PC-9 (cell line): ENCODE results near the gene TMEM30A. TPM values are rescaled to one million over a fixed set of nuclear protein-coding genes. Genes with fewer than 3 reads are reported as not detected.
A peak's percentile ranks its signal among the peaks of the same experiment; 100 is the strongest.

ENCODE experiments used
- BruUV-seq: library from RNA; stranded (reverse); fragments of 400-500 nt; replicated peaks from 2 replicates; lab custom pipeline; 2021; lab: Mats Ljungman, UMichigan
- CTCF ChIA-PET: fragments of 300-600 bp; sonication (Branson Sonifier 250); formaldehyde crosslinking; loops from one replicate; lab custom pipeline; 2022; ENCODE audit warnings: antibody characterized with exemption; lab: Charles Lee
- POLR2A ChIA-PET: fragments of 300-600 bp; sonication (Branson Sonifier 250); formaldehyde crosslinking; loops from one replicate; lab custom pipeline; 2022; ENCODE audit warnings: antibody characterized with exemption; ENCODE audit not compliant: unreplicated experiment; lab: Charles Lee
- DNase-seq, 2 experiments: peaks; one replicate each; pipeline versions ENCODE4 v3.0.0 to v3.0.0-alpha.2; 2015 to 2022; ENCODE audit warnings: mixed read lengths in 1 of 2
- H2AFZ ChIP-seq: fragments of 200-600 bp; sonication (generic); 2 replicates; pipeline ENCODE4 v1.8.1; 2017; ENCODE audit warnings: antibody characterized with exemption
- H3F3A ChIP-seq: fragments of 200-600 bp; sonication (generic); 2 replicates; pipeline ENCODE4 v1.8.1; 2017; ENCODE audit warnings: antibody characterized with exemption, mild to moderate bottlenecking, low read depth; ENCODE audit not compliant: insufficient read depth
- H3K27ac ChIP-seq: fragments of 200-600 bp; sonication (generic); 2 replicates; pipeline ENCODE4 v1.6.1; 2016; ENCODE audit warnings: mixed run types
- H3K27me3 ChIP-seq: fragments of 200-600 bp; sonication (generic); 2 replicates; pipeline ENCODE4 v1.6.1; 2016; ENCODE audit warnings: low read depth, mixed run types; ENCODE audit not compliant: insufficient read depth
- H3K36me3 ChIP-seq: fragments of 200-600 bp; sonication (generic); 2 replicates; pipeline ENCODE4 v1.6.1; 2016; ENCODE audit warnings: low read depth, mixed run types
- H3K4me1 ChIP-seq: fragments of 200-600 bp; sonication (generic); replicated peaks from 2 replicates; pipeline ENCODE4 v1.6.1; 2016; ENCODE audit warnings: mixed run types; ENCODE audit not compliant: insufficient read depth
- H3K4me2 ChIP-seq: fragments of 200-600 bp; sonication (generic); 2 replicates; pipeline ENCODE4 v1.6.1; 2017; ENCODE audit warnings: mixed run types
- H3K4me3 ChIP-seq: fragments of 200-600 bp; sonication (generic); 2 replicates; pipeline ENCODE4 v1.6.1; 2016; ENCODE audit warnings: mixed run types
- H3K79me2 ChIP-seq: fragments of 200-600 bp; sonication (generic); 2 replicates; pipeline ENCODE4 v1.6.1; 2017; ENCODE audit warnings: low read depth, mixed run types
- H3K9me2 ChIP-seq: fragments of 200-600 bp; sonication (generic); 2 replicates; pipeline ENCODE4 v1.8.1; 2017; ENCODE audit warnings: mild to moderate bottlenecking; ENCODE audit not compliant: insufficient read depth
- H3K9me3 ChIP-seq: fragments of 200-600 bp; sonication (generic); 2 replicates; pipeline ENCODE4 v1.8.1; 2016; ENCODE audit warnings: low read depth; ENCODE audit not compliant: insufficient read depth
- H4K20me1 ChIP-seq: fragments of 200-600 bp; sonication (generic); 2 replicates; pipeline ENCODE4 v1.8.1; 2017; ENCODE audit not compliant: insufficient read depth
- EZH2 ChIP-seq: fragments of 200-600 bp; sonication (generic); IDR thresholded peaks from 2 replicates; pipeline ENCODE4 v1.8.0; 2017; ENCODE audit warnings: antibody characterized with exemption, low read depth
- intact Hi-C: fragments of 100-400 bp; cut with micrococcal nuclease; formaldehyde crosslinking; loops from one replicate; pipeline ENCODE4 v1.10.0; 2022; ENCODE audit not compliant: unreplicated experiment
- total RNA-seq: library from RNA; stranded (reverse); gene quantifications from 2 replicates; pipeline ENCODE4 v1.2.3, GENCODE V29; 2021
- TF ChIP-seq, protein P1 (sequence below): fragments of 200-600 bp; sonication (generic); conservative IDR thresholded peaks from 2 replicates; pipeline ENCODE4 v1.6.1; 2017; ENCODE audit warnings: mixed run types, antibody characterized with exemption, mild to moderate bottlenecking, moderate library complexity

The TMEM30A gene
- total RNA-seq, 1 experiment from 2014 or later, result 122 TPM

DNA sequence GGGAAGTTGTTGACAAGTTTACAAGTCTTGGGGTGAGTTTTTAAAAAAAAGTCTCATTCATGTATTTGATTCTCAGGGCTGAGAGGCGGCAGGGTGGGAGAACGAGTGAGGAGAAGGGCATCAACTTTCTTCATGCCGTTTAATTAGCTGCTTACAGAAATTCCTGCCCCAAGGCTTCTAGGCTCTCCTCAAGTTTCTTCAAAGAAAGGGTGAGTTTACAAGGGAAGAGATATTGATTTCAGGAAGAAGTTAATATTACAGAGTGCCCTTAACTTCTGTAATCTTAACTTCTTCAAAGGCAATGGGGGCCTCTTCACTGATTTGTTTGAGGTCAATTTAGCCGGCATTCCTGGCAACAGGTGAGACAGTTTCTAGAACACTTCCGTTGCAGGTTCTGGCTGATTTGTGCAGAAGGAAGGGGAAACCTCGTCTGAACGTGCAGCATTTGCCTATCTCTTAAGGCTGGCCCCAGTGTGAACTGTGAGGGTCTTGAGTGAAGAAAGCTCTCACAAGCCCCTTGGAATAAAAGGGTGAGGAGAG, 75.3 kb downstream of the TMEM30A start:
- H3K9me3 ChIP-seq, result no peaks in the 10 kb centered on the region
- ChIA-PET POLR2A (no interaction called here), CTCF (interaction anchor here (0.5 to 1.6 kb wide), 21 partner anchors 11 to 1627 kb away, joined by 3 to 19 read pairs (median 3); no protein-coding TSS in a partner anchor)
- BruUV-seq, result no TSS peak
- DNase-seq, result no peak
- peaks cover 8% of the 10 kb centered on the region; the same call in 1 of the 2 replicates for H3F3A ChIP-seq
- H4K20me1 ChIP-seq, result no peaks in the 10 kb centered on the region
- no peaks in the 10 kb centered on the region for H3K79me2 ChIP-seq
- H3K9me2 ChIP-seq, result no peaks in the 10 kb centered on the region
- no peak overlapping the region for H2AFZ ChIP-seq
- H3K4me3 ChIP-seq, result no peak overlapping the region
- peaks cover 23% of the 10 kb centered on the region; the same call in 1 of the 2 replicates for H3K4me1 ChIP-seq
- no peaks in the 10 kb centered on the region for H3K36me3 ChIP-seq
- 0 out of 2 replicates have a peak, but pooled peaks cover 4% of the 10 kb centered on the region for H3K27me3 ChIP-seq
- no peak for TF ChIP-seq EZH2
- TF ChIP-seq, protein P1, sequence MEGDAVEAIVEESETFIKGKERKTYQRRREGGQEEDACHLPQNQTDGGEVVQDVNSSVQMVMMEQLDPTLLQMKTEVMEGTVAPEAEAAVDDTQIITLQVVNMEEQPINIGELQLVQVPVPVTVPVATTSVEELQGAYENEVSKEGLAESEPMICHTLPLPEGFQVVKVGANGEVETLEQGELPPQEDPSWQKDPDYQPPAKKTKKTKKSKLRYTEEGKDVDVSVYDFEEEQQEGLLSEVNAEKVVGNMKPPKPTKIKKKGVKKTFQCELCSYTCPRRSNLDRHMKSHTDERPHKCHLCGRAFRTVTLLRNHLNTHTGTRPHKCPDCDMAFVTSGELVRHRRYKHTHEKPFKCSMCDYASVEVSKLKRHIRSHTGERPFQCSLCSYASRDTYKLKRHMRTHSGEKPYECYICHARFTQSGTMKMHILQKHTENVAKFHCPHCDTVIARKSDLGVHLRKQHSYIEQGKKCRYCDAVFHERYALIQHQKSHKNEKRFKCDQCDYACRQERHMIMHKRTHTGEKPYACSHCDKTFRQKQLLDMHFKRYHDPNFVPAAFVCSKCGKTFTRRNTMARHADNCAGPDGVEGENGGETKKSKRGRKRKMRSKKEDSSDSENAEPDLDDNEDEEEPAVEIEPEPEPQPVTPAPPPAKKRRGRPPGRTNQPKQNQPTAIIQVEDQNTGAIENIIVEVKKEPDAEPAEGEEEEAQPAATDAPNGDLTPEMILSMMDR, result no peak
- H3K27ac ChIP-seq, result no peak overlapping the region
- peak overlapping the region; percentile 49 for H3K4me2 ChIP-seq
- intact Hi-C loops, result loop anchor here (1.0 to 10.0 kb wide), 12 partner anchors 107 to 1534 kb away; no protein-coding TSS in a partner anchor

DNA sequence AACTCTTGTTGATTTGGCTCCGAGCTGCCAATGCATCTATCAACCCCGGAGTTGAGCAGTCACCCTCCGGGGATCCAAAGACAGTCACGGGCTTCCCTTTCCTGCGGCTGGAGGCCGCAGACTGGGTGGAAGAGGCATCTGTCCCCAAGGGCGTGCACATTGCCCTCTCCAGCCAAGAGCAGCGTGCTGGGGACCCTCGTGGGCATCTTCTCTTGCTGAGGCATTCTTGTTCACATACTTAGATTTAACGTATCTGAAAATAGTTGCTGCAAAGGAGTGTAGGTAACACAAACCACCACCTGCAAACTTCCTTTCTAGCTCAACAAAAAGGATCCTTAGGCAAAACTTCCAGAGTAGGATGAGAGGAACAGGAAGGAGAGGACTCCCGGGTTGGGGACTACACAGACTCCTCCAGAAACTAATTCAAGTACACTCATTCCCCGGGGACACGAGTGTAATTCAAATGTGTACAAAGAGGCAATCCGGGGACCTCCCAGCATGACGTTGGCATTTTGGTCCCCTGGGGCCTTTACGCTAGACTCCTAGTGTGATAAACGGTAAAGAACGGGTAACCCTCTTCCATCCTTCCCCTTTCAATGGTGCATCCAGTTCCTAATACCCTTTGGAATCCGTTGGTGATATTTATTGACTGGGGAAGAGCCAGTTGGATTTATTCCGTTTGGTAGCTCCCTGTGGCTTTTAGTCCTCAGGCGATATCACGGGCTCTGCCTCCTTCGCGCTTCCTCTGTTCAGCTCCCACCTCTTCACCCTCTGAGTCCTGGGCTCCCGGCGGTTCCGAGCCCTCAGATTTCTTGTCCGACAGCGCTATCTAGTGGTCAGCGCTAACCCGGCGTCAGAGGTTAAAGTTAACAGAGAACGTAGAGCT, 76.1 kb downstream of the TMEM30A start:
- DNase-seq, result peak; percentile 63 to 83
- no peaks in the 10 kb centered on the region for H3K9me2 ChIP-seq
- H4K20me1 ChIP-seq, result no peaks in the 10 kb centered on the region
- H2AFZ ChIP-seq, result no peak overlapping the region
- no peaks in the 10 kb centered on the region for H3K36me3 ChIP-seq
- H3K79me2 ChIP-seq, result no peaks in the 10 kb centered on the region
- BruUV-seq, result no TSS peak
- CTCF ChIA-PET, result interaction anchor here (0.5 to 1.6 kb wide), 22 partner anchors 12 to 1627 kb away, joined by 3 to 19 read pairs (median 3); no protein-coding TSS in a partner anchor
- peak overlapping the region; percentile 49 for H3K4me2 ChIP-seq
- H3K4me1 ChIP-seq, result peaks cover 28% of the 10 kb centered on the region; the same call in 1 of the 2 replicates
- 0 out of 2 replicates have a peak, but pooled peaks cover 4% of the 10 kb centered on the region for H3K27me3 ChIP-seq
- H3K27ac ChIP-seq, result no peak overlapping the region
- intact Hi-C loops, result loop anchor here (1.0 to 10.0 kb wide), 12 partner anchors 106 to 1534 kb away; no protein-coding TSS in a partner anchor
- POLR2A ChIA-PET, result no interaction called here
- no peak overlapping the region for H3K4me3 ChIP-seq
- TF ChIP-seq, protein P1, result peak; percentile 88
- no peak for TF ChIP-seq EZH2
- no peaks in the 10 kb centered on the region for H3K9me3 ChIP-seq
- peaks cover 8% of the 10 kb centered on the region; the same call in 1 of the 2 replicates for H3F3A ChIP-seq
